Fibroblast of the aortic adventitia (primary cell): Measurements from ENCODE around the gene MYL6B. TPM values are rescaled to one million over a fixed set of nuclear protein-coding genes. Genes with fewer than 3 reads are reported as not detected.
"Not testable (repeated sequence)": the region's sequence is repeated elsewhere in the genome, so short reads cannot be mapped to it uniquely, and the experiment has no call there.

Source experiments
- DNase-seq: peaks from one replicate; pipeline ENCODE4 v3.0.0-alpha.2; 2010; ENCODE audit warnings: low read depth
- H3K4me3 ChIP-seq: 2 replicates; pipeline ENCODE4 v1.5.1; 2011; ENCODE audit warnings: low read depth, mild to moderate bottlenecking, control low read depth, low read length, moderate library complexity
- total RNA-seq: library from RNA; depleted of rRNA; stranded (reverse); fragments of >200 nt; gene quantifications from 2 replicates; pipeline ENCODE4 v1.2.3, GENCODE V29; 2012; ENCODE audit warnings: low replicate concordance
- TF ChIP-seq, protein P1 (sequence below): IDR thresholded peaks from 2 replicates; pipeline ENCODE4 v1.5.1; 2011; ENCODE audit warnings: mild to moderate bottlenecking, low read length, control low read depth, inconsistent platforms; ENCODE audit not compliant: insufficient read depth

The MYL6B gene
- total RNA-seq, 1 donor, result 74.2 TPM

DNA sequence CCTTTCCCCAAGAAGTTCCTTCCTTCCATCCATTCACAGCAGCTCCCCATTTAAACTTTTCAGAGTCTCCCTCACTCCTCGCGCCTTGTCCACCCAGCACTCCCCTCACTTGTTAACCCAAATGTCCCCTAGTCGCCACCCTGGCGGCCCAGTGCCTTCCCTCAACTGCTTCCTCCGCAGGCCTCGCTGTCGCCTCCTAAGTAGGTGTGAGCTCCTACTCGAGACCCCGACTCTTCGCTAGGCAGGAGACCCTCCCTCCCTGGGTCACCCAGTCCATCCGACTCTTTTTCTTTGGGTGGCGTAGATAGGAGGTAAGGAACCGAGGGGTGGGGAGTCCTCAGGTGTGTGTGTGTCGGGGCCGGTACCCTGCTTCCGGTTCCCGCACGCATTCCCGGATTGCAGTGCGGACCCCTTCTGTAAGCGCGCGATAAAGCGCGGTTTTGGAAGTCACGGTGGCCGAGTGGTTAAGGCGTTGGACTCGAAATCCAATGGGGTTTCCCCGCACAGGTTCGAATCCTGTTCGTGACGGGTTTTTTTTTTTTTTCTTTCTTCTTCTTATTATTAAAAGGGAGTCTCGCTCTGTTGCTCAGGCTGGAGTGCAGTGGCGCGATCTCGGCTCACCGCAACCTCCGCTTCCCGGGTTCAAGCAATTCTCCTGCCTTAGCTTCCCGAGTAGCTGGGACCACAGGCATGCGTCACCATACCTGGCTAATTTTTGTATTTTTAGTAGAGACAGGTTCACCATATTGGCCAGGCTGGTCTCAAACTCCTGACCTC lies 37.7 kb downstream of the MYL6B start:
- TF ChIP-seq, protein P1, sequence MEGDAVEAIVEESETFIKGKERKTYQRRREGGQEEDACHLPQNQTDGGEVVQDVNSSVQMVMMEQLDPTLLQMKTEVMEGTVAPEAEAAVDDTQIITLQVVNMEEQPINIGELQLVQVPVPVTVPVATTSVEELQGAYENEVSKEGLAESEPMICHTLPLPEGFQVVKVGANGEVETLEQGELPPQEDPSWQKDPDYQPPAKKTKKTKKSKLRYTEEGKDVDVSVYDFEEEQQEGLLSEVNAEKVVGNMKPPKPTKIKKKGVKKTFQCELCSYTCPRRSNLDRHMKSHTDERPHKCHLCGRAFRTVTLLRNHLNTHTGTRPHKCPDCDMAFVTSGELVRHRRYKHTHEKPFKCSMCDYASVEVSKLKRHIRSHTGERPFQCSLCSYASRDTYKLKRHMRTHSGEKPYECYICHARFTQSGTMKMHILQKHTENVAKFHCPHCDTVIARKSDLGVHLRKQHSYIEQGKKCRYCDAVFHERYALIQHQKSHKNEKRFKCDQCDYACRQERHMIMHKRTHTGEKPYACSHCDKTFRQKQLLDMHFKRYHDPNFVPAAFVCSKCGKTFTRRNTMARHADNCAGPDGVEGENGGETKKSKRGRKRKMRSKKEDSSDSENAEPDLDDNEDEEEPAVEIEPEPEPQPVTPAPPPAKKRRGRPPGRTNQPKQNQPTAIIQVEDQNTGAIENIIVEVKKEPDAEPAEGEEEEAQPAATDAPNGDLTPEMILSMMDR, result no peak
- peak; percentile 89 for DNase-seq

DNA sequence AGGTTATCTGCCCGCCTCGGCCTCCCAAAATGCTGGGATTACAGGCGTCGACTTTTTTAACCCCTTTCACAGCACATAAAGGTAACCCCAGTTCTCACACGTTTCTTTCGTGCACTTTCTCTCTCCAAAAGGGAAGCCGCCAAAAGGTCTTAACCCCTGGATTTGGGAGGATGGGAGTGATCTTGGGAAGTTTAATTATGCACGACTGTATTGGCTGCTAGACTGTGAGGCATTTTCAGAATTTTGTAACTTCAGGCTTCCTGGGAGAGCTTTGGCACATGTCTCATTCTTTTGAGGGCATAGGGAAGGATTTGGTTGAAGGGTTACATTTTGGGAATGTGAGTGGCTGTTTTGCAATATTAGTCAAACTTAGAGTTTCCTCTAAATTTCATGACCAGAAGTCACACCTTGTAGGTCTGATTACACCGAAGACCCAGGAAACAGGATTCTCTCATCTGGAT lies 38.3 kb downstream of the MYL6B start:
- no peak for DNase-seq
- H3K4me3 ChIP-seq, result no peak overlapping the region
- TF ChIP-seq, protein P1, result no peak

More for the DNA sequence above, 37.7 kb downstream of the MYL6B start:
- peak overlapping the region; percentile 81 for H3K4me3 ChIP-seq

DNA sequence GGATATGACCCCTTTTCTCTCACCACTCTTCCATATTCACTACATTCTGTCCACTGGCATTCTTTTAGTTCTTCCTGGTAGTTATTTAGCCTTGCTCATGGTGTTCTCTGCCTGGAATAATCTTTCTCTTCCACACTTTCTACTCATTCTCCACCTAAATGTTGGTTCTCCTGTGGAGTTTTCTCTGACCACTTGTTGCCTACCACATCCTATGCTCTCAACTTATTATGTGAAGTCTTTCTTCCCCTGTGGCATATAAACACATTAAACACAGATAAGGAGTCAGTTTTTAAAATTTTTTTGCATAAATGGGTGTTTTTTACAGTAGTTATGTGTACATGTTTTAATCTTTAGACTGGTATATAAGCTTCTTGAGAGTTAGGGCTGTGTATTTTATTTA lies 40.2 kb downstream of the MYL6B start:
- no peak overlapping the region for H3K4me3 ChIP-seq
- TF ChIP-seq, protein P1, result no peak

DNA sequence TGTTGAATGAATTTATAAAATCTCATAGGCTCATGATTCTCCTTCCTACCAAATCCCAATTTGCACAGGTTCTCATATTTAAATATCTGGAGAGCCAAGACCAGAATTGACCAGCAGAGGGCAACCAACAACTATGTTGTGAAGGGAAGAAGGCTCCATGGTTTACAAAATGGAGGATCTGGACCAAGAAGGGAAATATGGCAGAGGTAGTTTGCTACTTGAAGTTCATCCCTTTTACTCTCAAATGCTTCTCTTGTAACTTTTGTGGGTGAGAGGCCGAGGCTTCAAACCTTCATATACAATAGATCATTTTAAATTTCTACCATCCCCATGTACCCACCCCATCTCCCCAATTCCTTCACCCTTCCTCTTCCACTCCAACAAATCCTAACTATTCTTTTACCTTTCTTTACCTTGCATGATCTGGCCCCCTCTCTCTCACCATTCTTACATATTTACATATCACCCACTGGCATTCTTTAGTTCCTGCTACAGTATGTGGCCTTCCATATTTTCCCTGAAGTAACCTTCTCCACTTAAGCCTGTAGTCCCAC lies 40.7 kb downstream of the MYL6B start:
- TF ChIP-seq, protein P1, result peak; percentile 83
- H3K4me3 ChIP-seq, result no peak overlapping the region
- DNase-seq, result peak; percentile 94

More for the DNA sequence above, 40.2 kb downstream of the MYL6B start:
- no peak for DNase-seq

DNA sequence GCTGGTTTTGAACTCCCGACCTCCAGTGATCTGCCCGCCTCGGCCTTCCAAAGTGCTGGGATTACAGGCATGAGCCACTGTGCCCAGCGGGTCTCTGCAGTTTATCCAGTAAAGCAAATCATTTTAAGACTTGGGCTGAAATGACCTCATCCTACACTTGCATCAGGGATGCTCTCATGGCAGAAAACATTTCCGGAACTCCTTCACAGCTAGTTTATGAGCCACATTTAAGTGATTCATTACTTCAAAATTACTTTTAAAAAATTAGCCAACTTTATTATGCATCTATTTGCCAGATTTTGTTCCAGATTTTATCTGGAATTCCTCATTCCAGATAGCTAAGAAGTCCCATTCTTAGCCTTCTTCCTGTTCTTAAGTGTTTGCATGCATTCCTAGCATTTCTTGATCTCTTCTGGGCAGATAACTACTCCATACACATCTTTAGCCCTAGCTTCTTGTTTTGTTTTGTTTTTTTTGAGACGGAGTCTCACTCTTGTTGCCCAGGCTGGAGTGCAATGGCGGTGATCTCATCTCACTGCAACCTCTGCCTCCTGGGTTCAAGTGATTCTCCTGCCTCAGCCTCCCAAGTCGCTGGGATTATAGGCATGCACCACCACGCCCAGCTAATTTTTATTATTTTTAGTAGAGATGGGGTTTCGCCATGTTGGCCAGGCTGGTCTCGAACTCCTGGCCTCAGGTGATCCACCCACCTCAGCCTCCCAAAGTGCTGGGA lies 44.6 kb downstream of the MYL6B start:
- H3K4me3 ChIP-seq, result not testable (repeated sequence)
- DNase-seq, result peak; percentile 98

DNA sequence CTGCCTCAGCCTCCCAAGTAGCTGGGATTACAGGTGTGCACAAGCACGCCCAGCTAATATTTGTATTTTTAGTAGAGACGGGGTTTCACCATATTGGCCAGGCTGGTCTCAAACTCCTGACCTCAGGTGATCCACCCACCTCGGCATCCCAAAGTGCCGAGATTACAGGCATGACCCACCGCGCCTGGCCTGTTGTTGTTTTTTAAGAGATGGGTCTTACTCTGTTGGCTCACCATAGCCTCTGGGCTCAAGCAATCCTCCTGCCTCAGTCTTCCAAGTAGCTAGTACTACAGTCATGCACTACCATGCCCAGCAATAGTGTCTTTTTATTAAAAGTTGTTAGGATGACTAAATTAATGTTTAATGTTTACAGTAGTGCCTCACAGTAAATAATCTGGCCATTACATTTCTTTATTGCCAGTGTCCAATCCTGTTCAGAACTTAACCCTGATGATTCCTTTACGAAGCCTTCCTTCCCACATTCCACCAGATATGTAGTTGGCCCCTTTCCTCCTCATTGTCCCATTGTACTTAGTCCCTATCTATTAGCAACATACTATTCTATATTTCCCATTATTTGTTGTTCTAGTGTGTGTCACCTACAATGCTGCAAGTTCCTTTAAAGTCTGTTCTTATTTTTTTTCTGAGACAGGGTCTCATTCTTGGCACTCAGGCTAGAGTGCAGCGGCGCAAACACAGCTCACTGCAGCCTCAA lies 45.7 kb downstream of the MYL6B start:
- peak; percentile 36 for DNase-seq
- no peak overlapping the region for H3K4me3 ChIP-seq
- TF ChIP-seq, protein P1, result no peak
